HEK293 (cell line): ENCODE results near the gene MME.

Experiments
- CTCF ChIA-PET: fragments of 350-600 bp; formaldehyde crosslinking; extraction: SDS; loops from one replicate; lab custom pipeline; 2021; ENCODE audit warnings: antibody characterized with exemption; lab: Yijun Ruan, JAX
- POLR2A ChIA-PET: fragments of 300-600 bp; formaldehyde crosslinking; extraction: SDS; loops from one replicate; lab custom pipeline; 2020; ENCODE audit warnings: antibody characterized with exemption, inconsistent platforms; lab: Yijun Ruan, JAX
- H3K27ac ChIP-seq: fragments of 200-500 bp; sonication (Bioruptor generic); 2 replicates; pipeline ENCODE4 v1.5.1; 2014; ENCODE audit warnings: low read depth, low read length, control low read depth, inconsistent platforms; ENCODE audit errors: extremely low read depth
- H3K36me3 ChIP-seq, 2 experiments: fragments of 200-500 bp in 1 of 2; sonication (Bioruptor generic) in 1 of 2; 1 replicate in 1 of 2; 2 replicates in 1 of 2; pipeline ENCODE4 v1.5.1; 2014 to 2017; ENCODE audit warnings: inconsistent platforms in 2 of 2, low read length in 2 of 2; ENCODE audit not compliant: control insufficient read depth in 2 of 2, insufficient read depth in 1 of 2
- H3K4me1 ChIP-seq: fragments of 200-500 bp; sonication (Bioruptor generic); 2 replicates; pipeline ENCODE4 v1.5.1; 2014; ENCODE audit warnings: mild to moderate bottlenecking, low read length, inconsistent platforms; ENCODE audit not compliant: control insufficient read depth, insufficient read depth
- H3K4me3 ChIP-seq: 2 replicates; pipeline ENCODE4 v1.5.1; 2011; ENCODE audit warnings: low read depth, mild to moderate bottlenecking, control low read depth, low read length, moderate library complexity
- H3K9me3 ChIP-seq: fragments of 200-500 bp; sonication (Bioruptor generic); 2 replicates; pipeline ENCODE4 v1.5.1; 2014; ENCODE audit warnings: low read depth, low read length, inconsistent platforms; ENCODE audit not compliant: control insufficient read depth, insufficient read depth
- EGR2 ChIP-seq: fragments of 450-650 bp; formaldehyde crosslinking; IDR thresholded peaks from 2 replicates; pipeline ENCODE4 v1.5.1; 2016; ENCODE audit warnings: low read depth, missing biosample characterization, missing genetic modification characterization
- KLF7 ChIP-seq: fragments of 450-650 bp; formaldehyde crosslinking; IDR thresholded peaks from 2 replicates; pipeline ENCODE4 v1.5.1; 2016; ENCODE audit warnings: missing biosample characterization, missing genetic modification characterization, borderline replicate concordance
- ZBTB48 ChIP-seq: fragments of 450-650 bp; formaldehyde crosslinking; IDR thresholded peaks from 2 replicates; pipeline ENCODE4 v1.5.1; 2016; ENCODE audit warnings: missing biosample characterization, missing genetic modification characterization
- ZNF121 ChIP-seq: fragments of 450-650 bp; formaldehyde crosslinking; IDR thresholded peaks from 2 replicates; pipeline ENCODE4 v1.5.1; 2016; ENCODE audit warnings: missing biosample characterization, missing genetic modification characterization
- ZNF155 ChIP-seq: fragments of 450-650 bp; formaldehyde crosslinking; IDR thresholded peaks from 2 replicates; pipeline ENCODE4 v1.5.1; 2016; ENCODE audit warnings: missing biosample characterization, missing genetic modification characterization
- ZNF214 ChIP-seq: fragments of 450-650 bp; formaldehyde crosslinking; IDR thresholded peaks from 2 replicates; pipeline ENCODE4 v1.5.1; 2017; ENCODE audit warnings: missing biosample characterization, mild to moderate bottlenecking, missing genetic modification characterization, borderline replicate concordance
- ZNF335 ChIP-seq: fragments of 450-650 bp; formaldehyde crosslinking; conservative IDR thresholded peaks from 2 replicates; pipeline ENCODE4 v1.5.1; 2016; ENCODE audit warnings: missing biosample characterization, missing genetic modification characterization
- ZNF366 ChIP-seq: fragments of 450-650 bp; formaldehyde crosslinking; conservative IDR thresholded peaks from 2 replicates; pipeline ENCODE4 v1.5.1; 2016; ENCODE audit warnings: missing biosample characterization, missing genetic modification characterization
- ZNF404 ChIP-seq: fragments of 450-650 bp; formaldehyde crosslinking; IDR thresholded peaks from 2 replicates; pipeline ENCODE4 v1.5.1; 2017; ENCODE audit warnings: missing biosample characterization, missing genetic modification characterization
- ZNF548 ChIP-seq: fragments of 450-650 bp; formaldehyde crosslinking; IDR thresholded peaks from 2 replicates; pipeline ENCODE4 v1.5.1; 2016; ENCODE audit warnings: missing biosample characterization, missing genetic modification characterization
- ZNF629 ChIP-seq: fragments of 450-650 bp; formaldehyde crosslinking; IDR thresholded peaks from 2 replicates; pipeline ENCODE4 v1.5.1; 2017; ENCODE audit warnings: missing biosample characterization, missing genetic modification characterization
- ZNF654 ChIP-seq: fragments of 450-650 bp; formaldehyde crosslinking; IDR thresholded peaks from 2 replicates; pipeline ENCODE4 v1.5.1; 2016; ENCODE audit warnings: low read depth, missing biosample characterization, missing genetic modification characterization
- ZNF768 ChIP-seq: fragments of 450-650 bp; formaldehyde crosslinking; IDR thresholded peaks from 2 replicates; pipeline ENCODE4 v1.5.1; 2018; ENCODE audit warnings: missing biosample characterization, mild to moderate bottlenecking, missing genetic modification characterization
- ZSCAN18 ChIP-seq: fragments of 450-650 bp; formaldehyde crosslinking; IDR thresholded peaks from 2 replicates; pipeline ENCODE4 v1.5.1; 2016; ENCODE audit warnings: missing biosample characterization, missing genetic modification characterization
- TF ChIP-seq, protein P1 (sequence below): fragments of 450-650 bp; formaldehyde crosslinking; IDR thresholded peaks from 2 replicates; pipeline ENCODE4 v1.5.1; 2016; ENCODE audit warnings: missing biosample characterization, missing genetic modification characterization, borderline replicate concordance
- TF ChIP-seq, protein P2 (sequence below): fragments of 450-650 bp; formaldehyde crosslinking; IDR thresholded peaks from 2 replicates; pipeline ENCODE4 v1.5.1; 2016; ENCODE audit warnings: missing biosample characterization, missing genetic modification characterization

MME gene

DNA sequence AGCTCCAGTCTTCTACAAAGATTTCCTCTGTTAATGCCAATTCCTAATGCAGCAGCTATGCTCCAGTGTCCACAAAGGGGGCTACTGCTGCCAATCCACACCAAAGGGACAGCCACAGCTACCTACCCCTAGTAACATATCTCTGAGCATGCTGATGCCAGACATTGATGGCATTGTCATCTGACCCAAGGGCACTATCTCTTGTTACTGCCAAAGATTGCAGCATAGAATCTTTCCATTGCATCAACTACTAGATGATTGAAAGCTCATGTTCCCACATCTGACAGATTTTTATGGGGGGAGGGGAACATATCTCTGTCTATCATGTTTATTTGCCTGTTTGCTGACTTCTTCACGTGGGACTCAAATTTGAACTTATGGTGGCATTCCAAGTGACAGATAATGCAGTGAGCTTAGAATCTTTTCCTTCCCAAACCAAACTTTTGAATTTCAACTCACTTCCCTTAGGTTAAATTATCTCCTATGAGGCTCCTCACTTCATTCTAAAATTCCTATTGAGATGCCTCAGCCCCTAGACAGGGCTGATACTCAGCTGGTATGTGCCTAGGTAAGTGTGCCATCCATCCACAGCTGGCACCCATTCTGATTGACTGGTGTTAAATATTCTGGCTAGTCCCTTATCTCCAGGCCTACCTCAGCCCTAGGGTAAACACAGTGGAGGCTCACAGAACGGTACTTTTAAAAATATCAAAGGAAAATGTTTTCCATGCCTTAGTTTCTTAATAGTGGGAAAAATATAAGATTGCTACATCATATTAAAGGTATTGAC lies 113.0 kb downstream of the MME start:
- Histone ChIP-seq H3K4me1 (no peaks in the 10 kb centered on the region), H3K4me3 (no peak overlapping the region), H3K9me3 (no peaks in the 10 kb centered on the region), H3K36me3 (no peaks in the 10 kb centered on the region), H3K27ac (no peak overlapping the region)
- ChIA-PET CTCF (no interaction called here), POLR2A (no interaction called here)
- TF ChIP-seq ZNF548 (tag by site-specific recombination) (no peak), ZNF335 (no peak)
- TF ChIP-seq, protein P1, sequence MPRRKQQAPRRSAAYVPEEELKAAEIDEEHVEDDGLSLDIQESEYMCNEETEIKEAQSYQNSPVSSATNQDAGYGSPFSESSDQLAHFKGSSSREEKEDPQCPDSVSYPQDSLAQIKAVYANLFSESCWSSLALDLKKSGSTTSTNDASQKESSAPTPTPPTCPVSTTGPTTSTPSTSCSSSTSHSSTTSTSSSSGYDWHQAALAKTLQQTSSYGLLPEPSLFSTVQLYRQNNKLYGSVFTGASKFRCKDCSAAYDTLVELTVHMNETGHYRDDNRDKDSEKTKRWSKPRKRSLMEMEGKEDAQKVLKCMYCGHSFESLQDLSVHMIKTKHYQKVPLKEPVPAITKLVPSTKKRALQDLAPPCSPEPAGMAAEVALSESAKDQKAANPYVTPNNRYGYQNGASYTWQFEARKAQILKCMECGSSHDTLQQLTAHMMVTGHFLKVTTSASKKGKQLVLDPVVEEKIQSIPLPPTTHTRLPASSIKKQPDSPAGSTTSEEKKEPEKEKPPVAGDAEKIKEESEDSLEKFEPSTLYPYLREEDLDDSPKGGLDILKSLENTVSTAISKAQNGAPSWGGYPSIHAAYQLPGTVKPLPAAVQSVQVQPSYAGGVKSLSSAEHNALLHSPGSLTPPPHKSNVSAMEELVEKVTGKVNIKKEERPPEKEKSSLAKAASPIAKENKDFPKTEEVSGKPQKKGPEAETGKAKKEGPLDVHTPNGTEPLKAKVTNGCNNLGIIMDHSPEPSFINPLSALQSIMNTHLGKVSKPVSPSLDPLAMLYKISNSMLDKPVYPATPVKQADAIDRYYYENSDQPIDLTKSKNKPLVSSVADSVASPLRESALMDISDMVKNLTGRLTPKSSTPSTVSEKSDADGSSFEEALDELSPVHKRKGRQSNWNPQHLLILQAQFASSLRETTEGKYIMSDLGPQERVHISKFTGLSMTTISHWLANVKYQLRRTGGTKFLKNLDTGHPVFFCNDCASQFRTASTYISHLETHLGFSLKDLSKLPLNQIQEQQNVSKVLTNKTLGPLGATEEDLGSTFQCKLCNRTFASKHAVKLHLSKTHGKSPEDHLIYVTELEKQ (tag by site-specific recombination) = no peak

DNA sequence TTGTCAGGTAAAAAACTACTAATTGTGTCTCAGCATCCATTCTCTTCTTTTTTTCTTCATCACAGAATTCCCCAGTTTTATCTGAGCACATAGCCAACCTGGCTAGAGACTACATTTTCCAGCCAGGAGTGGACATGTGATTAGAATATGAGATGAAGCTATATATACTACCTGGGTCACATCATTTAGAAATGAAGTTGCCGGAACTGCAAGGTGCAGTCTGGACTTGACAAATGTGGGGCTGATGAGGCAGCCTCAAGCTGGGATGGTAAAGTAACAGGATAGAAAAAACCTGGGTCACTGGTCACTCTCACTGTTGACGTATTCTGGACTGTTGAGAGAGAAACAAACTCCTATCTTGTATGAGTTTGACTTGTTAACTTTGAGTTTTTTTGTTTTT lies 113.7 kb downstream of the MME start:
- POLR2A ChIA-PET = no interaction called here
- H3K9me3 ChIP-seq = no peaks in the 10 kb centered on the region
- no peaks in the 10 kb centered on the region for H3K4me1 ChIP-seq
- H3K4me3 ChIP-seq = no peak overlapping the region
- no peaks in the 10 kb centered on the region for H3K36me3 ChIP-seq
- CTCF ChIA-PET = no interaction called here
- TF ChIP-seq, protein P2, sequence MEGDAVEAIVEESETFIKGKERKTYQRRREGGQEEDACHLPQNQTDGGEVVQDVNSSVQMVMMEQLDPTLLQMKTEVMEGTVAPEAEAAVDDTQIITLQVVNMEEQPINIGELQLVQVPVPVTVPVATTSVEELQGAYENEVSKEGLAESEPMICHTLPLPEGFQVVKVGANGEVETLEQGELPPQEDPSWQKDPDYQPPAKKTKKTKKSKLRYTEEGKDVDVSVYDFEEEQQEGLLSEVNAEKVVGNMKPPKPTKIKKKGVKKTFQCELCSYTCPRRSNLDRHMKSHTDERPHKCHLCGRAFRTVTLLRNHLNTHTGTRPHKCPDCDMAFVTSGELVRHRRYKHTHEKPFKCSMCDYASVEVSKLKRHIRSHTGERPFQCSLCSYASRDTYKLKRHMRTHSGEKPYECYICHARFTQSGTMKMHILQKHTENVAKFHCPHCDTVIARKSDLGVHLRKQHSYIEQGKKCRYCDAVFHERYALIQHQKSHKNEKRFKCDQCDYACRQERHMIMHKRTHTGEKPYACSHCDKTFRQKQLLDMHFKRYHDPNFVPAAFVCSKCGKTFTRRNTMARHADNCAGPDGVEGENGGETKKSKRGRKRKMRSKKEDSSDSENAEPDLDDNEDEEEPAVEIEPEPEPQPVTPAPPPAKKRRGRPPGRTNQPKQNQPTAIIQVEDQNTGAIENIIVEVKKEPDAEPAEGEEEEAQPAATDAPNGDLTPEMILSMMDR (tag by site-specific recombination) = no peak
- TF ChIP-seq ZNF654 (tag by site-specific recombination) = no peak
- no peak overlapping the region for H3K27ac ChIP-seq

DNA sequence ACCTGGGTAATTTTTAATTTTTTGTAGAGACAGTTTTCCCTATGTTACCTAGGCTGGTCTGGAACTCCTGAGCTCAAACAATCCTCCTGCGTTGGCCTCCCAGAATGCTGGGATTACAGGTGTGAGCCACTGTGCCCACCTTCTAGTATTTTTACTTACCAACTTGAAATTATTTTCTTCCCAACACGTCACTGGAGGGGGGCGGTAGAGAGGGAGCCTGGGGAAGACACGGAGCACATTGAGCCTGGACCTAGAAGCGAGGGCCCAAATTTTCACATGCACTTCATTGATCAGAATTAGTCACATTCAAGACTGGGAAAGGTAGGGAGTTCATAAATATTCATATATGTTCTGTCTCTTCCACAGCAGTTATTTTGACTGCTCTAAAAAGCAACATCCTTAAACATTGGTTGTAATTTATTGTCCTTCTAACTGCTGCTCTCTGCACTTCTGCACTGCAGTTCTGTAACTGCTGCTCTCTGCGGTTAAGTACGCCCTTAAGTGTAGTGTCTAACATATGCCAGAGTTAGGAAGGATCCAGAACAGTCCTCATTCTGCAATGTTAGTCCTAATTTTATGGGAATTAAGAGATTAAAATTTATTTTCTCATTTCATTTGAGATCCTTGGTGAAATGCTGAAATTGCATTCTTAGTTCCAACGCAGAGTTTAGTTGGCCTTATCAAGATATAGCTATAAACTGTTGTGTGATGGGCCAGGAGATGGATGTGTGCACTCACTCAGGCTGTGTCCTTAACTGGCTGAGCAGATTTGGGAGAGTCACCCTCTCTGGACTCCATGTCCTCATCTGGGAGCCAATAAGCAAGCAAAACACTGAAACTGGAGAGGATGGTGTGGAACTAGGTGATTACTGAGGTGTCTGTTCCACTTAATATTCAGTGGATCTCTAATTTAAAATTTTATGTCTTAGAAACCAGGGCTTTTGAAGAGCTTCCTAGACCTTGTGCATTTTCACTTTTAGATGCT lies 115.1 kb downstream of the MME start:
- Histone ChIP-seq H3K4me3 (no peak overlapping the region), H3K36me3 (no peaks in the 10 kb centered on the region), H3K9me3 (no peaks in the 10 kb centered on the region), H3K27ac (no peak overlapping the region), H3K4me1 (no peaks in the 10 kb centered on the region)
- CTCF ChIA-PET = no interaction called here
- POLR2A ChIA-PET = no interaction called here
- TF ChIP-seq ZNF404 (tag by site-specific recombination) (no peak), ZNF768 (tag by site-specific recombination) (no peak), KLF7 (tag by site-specific recombination) (no peak), ZBTB48 (tag by site-specific recombination) (no peak), ZNF366 (tag by site-specific recombination) (no peak), EGR2 (tag by site-specific recombination) (no peak), ZNF155 (tag by site-specific recombination) (no peak), ZSCAN18 (no peak), ZNF629 (no peak), ZNF121 (tag by site-specific recombination) (no peak), ZNF214 (tag by site-specific recombination) (no peak)
